H1 (cell line): ENCODE results near the gene GIMAP4. TPM values are rescaled to one million over a fixed set of nuclear protein-coding genes. Genes with fewer than 3 reads are reported as not detected.

Experiments used
- CTCF ChIA-PET: fragments of 300-600 bp; sonication (Branson Sonifier 250); formaldehyde crosslinking; loops from one replicate; lab custom pipeline; 2021; ENCODE audit not compliant: partially characterized antibody; lab: Charles Lee
- POLR2A ChIA-PET: fragments of 300-600 bp; sonication (Branson Sonifier 250); formaldehyde crosslinking; loops from one replicate; lab custom pipeline; 2021; ENCODE audit warnings: inconsistent platforms; ENCODE audit not compliant: partially characterized antibody; lab: Charles Lee
- DNase-seq, 2 experiments: peaks; one replicate each; pipeline versions ENCODE4 v3.0.0 to v3.0.0-alpha.2; 2010 to 2022; ENCODE audit warnings: low spot score in 2 of 2, low read depth in 1 of 2, mixed read lengths in 1 of 2
- FAIRE-seq: peaks from 2 replicates; lab custom pipeline; 2011; peaks lifted over from hg19 to GRCh38; lab: Jason Lieb, UNC
- H2AFZ ChIP-seq: 2 replicates; pipeline ENCODE4 v1.8.1; 2012; ENCODE audit warnings: low read length, inconsistent platforms
- H2AK5ac ChIP-seq: 2 replicates; pipeline ENCODE4 v1.6.1; 2013; ENCODE audit warnings: low read depth, low read length
- H2BK120ac ChIP-seq: replicated peaks from 2 replicates; pipeline ENCODE3; 2013; ENCODE audit warnings: low read depth, low read length, inconsistent platforms
- H2BK12ac ChIP-seq: 2 replicates; pipeline ENCODE4 v1.6.1; 2013; ENCODE audit warnings: low read depth, low read length
- H2BK15ac ChIP-seq: 2 replicates; pipeline ENCODE4 v1.6.1; 2013; ENCODE audit warnings: low read length
- H2BK20ac ChIP-seq: 2 replicates; pipeline ENCODE4 v1.6.1; 2013; ENCODE audit warnings: low read length
- H2BK5ac ChIP-seq: 2 replicates; pipeline ENCODE4 v1.6.1; 2013; ENCODE audit warnings: low read depth, low read length
- H3K14ac ChIP-seq: 2 replicates; pipeline ENCODE4 v1.6.1; 2013; ENCODE audit warnings: inconsistent platforms; ENCODE audit not compliant: insufficient read length
- H3K18ac ChIP-seq: 2 replicates; pipeline ENCODE4 v1.6.1; 2013; ENCODE audit warnings: low read length; ENCODE audit errors: extremely low read depth
- H3K23ac ChIP-seq: 2 replicates; pipeline ENCODE4 v1.6.1; 2013; ENCODE audit warnings: inconsistent platforms; ENCODE audit not compliant: insufficient read length
- H3K23me2 ChIP-seq: 2 replicates; pipeline ENCODE4 v1.6.1; 2013; ENCODE audit warnings: low read depth, low read length
- H3K27ac ChIP-seq: 2 replicates; pipeline ENCODE4 v1.6.1; 2011; ENCODE audit warnings: low read depth, low read length, inconsistent platforms
- H3K27me3 ChIP-seq, 4 experiments: replicated peaks in 1 of 4; 1 replicate in 1 of 4; 2 replicates in 3 of 4; pipeline versions ENCODE4 v1.6.1 to v1.8.1; 2011 to 2013; ENCODE audit warnings: low read length in 3 of 4, mild to moderate bottlenecking in 3 of 4, inconsistent platforms in 2 of 4, mixed read lengths in 2 of 4, moderate library complexity in 1 of 4; ENCODE audit not compliant: control insufficient read depth in 3 of 4, insufficient read depth in 3 of 4; ENCODE audit errors: extremely low read depth in 1 of 4
- H3K36me3 ChIP-seq, 4 experiments: 2 replicates each; pipeline versions ENCODE4 v1.6.1 to v1.8.1; 2011 to 2013; ENCODE audit warnings: mild to moderate bottlenecking in 4 of 4, low read length in 3 of 4, moderate library complexity in 2 of 4, control low read depth in 1 of 4, inconsistent platforms in 1 of 4; ENCODE audit not compliant: insufficient read depth in 4 of 4, control insufficient read depth in 2 of 4
- H3K4ac ChIP-seq: replicated peaks from 2 replicates; pipeline ENCODE3; 2013; ENCODE audit warnings: low read length, low read depth, mixed read lengths, inconsistent platforms; ENCODE audit not compliant: insufficient read length
- H3K4me1 ChIP-seq, 4 experiments: replicated peaks in 1 of 4; 1 replicate in 1 of 4; 2 replicates in 3 of 4; pipeline versions ENCODE4 v1.6.1 to v1.8.1; 2011 to 2013; ENCODE audit warnings: low read length in 3 of 4, inconsistent platforms in 2 of 4, mixed read lengths in 1 of 4; ENCODE audit not compliant: insufficient read depth in 4 of 4, control insufficient read depth in 3 of 4
- H3K4me2 ChIP-seq, 2 experiments: 2 replicates each; pipeline versions ENCODE4 v1.6.1 to v1.8.1; 2011 to 2013; ENCODE audit warnings: low read depth in 2 of 2, low read length in 2 of 2, control low read depth in 1 of 2, inconsistent platforms in 1 of 2, mild to moderate bottlenecking in 1 of 2; ENCODE audit not compliant: insufficient read depth in 1 of 2
- H3K4me3 ChIP-seq, 4 experiments: fragments of 200-600, 300-600 bp in 1 of 4; sonication (generic), shearing (Covaris generic), sonication (Bioruptor Twin) in 1 of 4; 2 replicates each; pipeline versions ENCODE4 v1.5.1 to v1.8.1; 2011 to 2016; ENCODE audit warnings: low read length in 4 of 4, low read depth in 3 of 4, control low read depth in 2 of 4, inconsistent platforms in 2 of 4, mild to moderate bottlenecking in 2 of 4, mixed read lengths in 1 of 4, moderate library complexity in 1 of 4; ENCODE audit not compliant: insufficient read depth in 2 of 4; ENCODE audit errors: extremely low read depth in 1 of 4
- H3K56ac ChIP-seq: replicated peaks from 2 replicates; pipeline ENCODE3; 2013; ENCODE audit warnings: low read depth, mild to moderate bottlenecking, mixed read lengths, low read length, inconsistent platforms; ENCODE audit not compliant: insufficient read length
- H3K79me1 ChIP-seq: 2 replicates; pipeline ENCODE4 v1.6.1; 2013; ENCODE audit warnings: low read depth, low read length, control low read depth
- H3K79me2 ChIP-seq, 2 experiments: 2 replicates each; pipeline versions ENCODE4 v1.6.1 to v1.8.1; 2012 to 2013; ENCODE audit warnings: low read length in 2 of 2, mild to moderate bottlenecking in 2 of 2, inconsistent platforms in 1 of 2; ENCODE audit not compliant: insufficient read depth in 2 of 2, control insufficient read depth in 1 of 2
- H3K9ac ChIP-seq, 4 experiments: replicated peaks in 1 of 4; 1 replicate in 1 of 4; 2 replicates in 3 of 4; pipeline versions ENCODE4 v1.6.1 to v1.8.1; 2011 to 2013; ENCODE audit warnings: low read depth in 3 of 4, low read length in 3 of 4, control low read depth in 2 of 4, mild to moderate bottlenecking in 2 of 4, moderate library complexity in 2 of 4, inconsistent platforms in 1 of 4; ENCODE audit errors: extremely low read depth in 1 of 4
- H3K9me3 ChIP-seq, 2 experiments: 2 replicates each; pipeline versions ENCODE4 v1.6.1 to v1.8.1; 2012 to 2013; ENCODE audit warnings: mild to moderate bottlenecking in 2 of 2, moderate library complexity in 2 of 2, control low read depth in 1 of 2, inconsistent platforms in 1 of 2, low read depth in 1 of 2, low read length in 1 of 2, mixed read lengths in 1 of 2; ENCODE audit not compliant: insufficient read depth in 2 of 2
- H4K20me1 ChIP-seq, 2 experiments: replicated peaks in 1 of 2; 2 replicates each; pipeline versions ENCODE3 to v1.8.1; 2011 to 2013; ENCODE audit warnings: inconsistent platforms in 2 of 2, low read length in 2 of 2, mild to moderate bottlenecking in 1 of 2; ENCODE audit not compliant: insufficient read depth in 2 of 2, control insufficient read depth in 1 of 2
- H4K5ac ChIP-seq: 2 replicates; pipeline ENCODE4 v1.6.1; 2013; ENCODE audit warnings: low read length, low read depth, mixed read lengths, inconsistent platforms; ENCODE audit not compliant: insufficient read length
- H4K8ac ChIP-seq: 2 replicates; pipeline ENCODE4 v1.8.0; 2013; ENCODE audit warnings: mild to moderate bottlenecking, moderate library complexity, low read length, inconsistent platforms; ENCODE audit not compliant: insufficient read depth; ENCODE audit errors: extremely low read depth
- H4K91ac ChIP-seq: replicated peaks from 2 replicates; pipeline ENCODE3; 2013; ENCODE audit warnings: low read length, mixed read lengths, inconsistent platforms; ENCODE audit not compliant: insufficient read length
- CEBPB ChIP-seq: IDR thresholded peaks from 2 replicates; pipeline ENCODE4 v1.6.1; 2012; ENCODE audit warnings: low read depth, low read length
- CHD2 ChIP-seq: IDR thresholded peaks from 2 replicates; pipeline ENCODE4 v1.6.1; 2012; ENCODE audit warnings: low read length, improper control_type of control experiment
- HDAC6 ChIP-seq: IDR thresholded peaks from one replicate; pipeline ENCODE4 v1.7.1; 2012; ENCODE audit warnings: low read depth, mild to moderate bottlenecking, inconsistent platforms, low read length, moderate library complexity
- KDM5A ChIP-seq: fragments of 200-600 bp; IDR thresholded peaks from 2 replicates; pipeline ENCODE4 v1.7.1; 2012; ENCODE audit warnings: mild to moderate bottlenecking, low read length, inconsistent platforms, mixed read lengths
- PHF8 ChIP-seq: fragments of 200-600 bp; sonication (generic); conservative IDR thresholded peaks from 2 replicates; pipeline ENCODE4 v1.7.1; 2012; ENCODE audit warnings: low read depth, mild to moderate bottlenecking, inconsistent platforms, low read length, moderate library complexity
- POLR2AphosphoS5 ChIP-seq: IDR thresholded peaks from 2 replicates; pipeline ENCODE4 v1.6.1; 2011; ENCODE audit warnings: low read depth, low read length
- RAD21 ChIP-seq, 2 experiments: IDR thresholded peaks in 1 of 2; conservative IDR thresholded peaks in 1 of 2; 2 replicates each; pipeline ENCODE4 v1.6.1; 2011; ENCODE audit warnings: low read depth in 2 of 2, low read length in 2 of 2, improper control_type of control experiment in 1 of 2, inconsistent platforms in 1 of 2, mild to moderate bottlenecking in 1 of 2, moderate library complexity in 1 of 2
- RBBP5 ChIP-seq: IDR thresholded peaks from 2 replicates; pipeline ENCODE4 v1.7.1; 2012; ENCODE audit warnings: low read depth, mild to moderate bottlenecking, inconsistent platforms, low read length, moderate library complexity, borderline replicate concordance
- SAP30 ChIP-seq: fragments of 300-600 bp; sonication (generic); IDR thresholded peaks from 2 replicates; pipeline ENCODE4 v1.7.1; 2012; ENCODE audit warnings: low read length, moderate library complexity, mild to moderate bottlenecking, inconsistent platforms; ENCODE audit not compliant: insufficient read depth, insufficient replicate concordance
- SIRT6 ChIP-seq: IDR thresholded peaks from one replicate; pipeline ENCODE4 v1.7.1; 2012; ENCODE audit warnings: low read length, inconsistent platforms
- SIX5 ChIP-seq: IDR thresholded peaks from 2 replicates; pipeline ENCODE4 v1.6.1; 2011; ENCODE audit warnings: mild to moderate bottlenecking, low read depth, low read length
- SP1 ChIP-seq: IDR thresholded peaks from 2 replicates; pipeline ENCODE4 v1.6.1; 2011; ENCODE audit warnings: low read depth, low read length
- TCF12 ChIP-seq: IDR thresholded peaks from 2 replicates; pipeline ENCODE4 v1.6.1; 2011; ENCODE audit warnings: low read depth, mild to moderate bottlenecking, low read length
- WGBS, 2 experiments: shearing (Covaris generic) in 1 of 2; methylation state at CpG; one replicate each; pipeline versions ENCODE4 v1.1.6 to v1.1.7; 2013 to 2015; ENCODE audit warnings: low lambda C conversion rate in 2 of 2, mixed read lengths in 2 of 2, inconsistent platforms in 1 of 2, low coverage in 1 of 2, missing lambda C conversion rate in 1 of 2; ENCODE audit not compliant: insufficient replicate concordance in 2 of 2, insufficient coverage in 1 of 2, insufficient read length in 1 of 2; ENCODE audit errors: extremely low coverage in 1 of 2, missing lambda C conversion rate in 1 of 2; 5-methylcytosine and 5-hydroxymethylcytosine counted together
- polyA plus RNA-seq, 7 experiments: library from polyadenylated mRNA; depleted of rRNA in 3 of 7; stranded (reverse) in 5 of 7; unstranded in 2 of 7; fragments of >200 nt in 5 of 7; fragments of 200-250 nt in 2 of 7; gene quantifications; 1 replicate in 5 of 7; 2 replicates in 1 of 7; 4 replicates in 1 of 7; pipeline versions ENCODE4 v1.2.1 to v1.2.3, GENCODE V29; 2011 to 2013; ENCODE audit warnings: missing spikeins in 2 of 7, mixed read lengths in 2 of 7
- total RNA-seq: library from RNA; stranded (reverse); fragmentation: NEBNext Ultra II Directional; extraction: Animal tissue kit (Norgen Biotek cat#: 25700); gene quantifications from 2 replicates; pipeline ENCODE4 v1.2.1, GENCODE V29; 2021
- TF ChIP-seq, protein P1 (sequence below): IDR thresholded peaks from 2 replicates; pipeline ENCODE4 v1.6.1; 2011; ENCODE audit warnings: low read length, improper control_type of control experiment

Gene GIMAP4
- total and polyA plus RNA-seq, 2 of the 8 experiments (the other 6 are each of a cell fraction or from before 2014, with no cell fraction given) = 0.20 to 0.22 TPM

DNA sequence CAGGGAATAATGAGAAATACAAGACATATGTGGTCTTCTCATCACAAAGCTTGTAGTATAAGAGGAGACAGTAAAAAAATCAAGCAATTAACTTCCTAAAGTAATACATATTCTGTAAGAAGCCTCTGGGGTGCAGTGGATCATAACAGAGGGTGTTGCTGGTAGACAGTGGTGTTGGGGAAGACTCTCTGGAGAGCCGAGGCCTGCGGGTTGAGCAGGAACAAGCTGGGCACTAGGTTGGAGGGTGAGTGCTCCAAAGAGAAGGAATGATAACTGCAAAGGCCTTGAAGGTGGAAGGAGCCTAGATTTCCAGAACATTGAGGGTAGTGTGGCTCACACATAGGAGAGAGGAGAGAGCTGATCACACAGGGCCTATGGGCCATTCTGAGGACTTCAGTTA is 1.5 kb downstream of the GIMAP4 start:
- H3K4me3 ChIP-seq = no peak overlapping the region
- H3K4me2 ChIP-seq = no peak overlapping the region
- no peak overlapping the region for H3K18ac ChIP-seq
- no peaks in the 10 kb centered on the region for H3K79me1 ChIP-seq
- H3K23me2 ChIP-seq = no peaks in the 10 kb centered on the region
- no peak overlapping the region for H3K56ac ChIP-seq
- POLR2A ChIA-PET = interaction anchor here (0.6 kb wide), 1 partner anchor 248 kb away, joined by 3 read pairs; no protein-coding TSS in a partner anchor
- H2BK20ac ChIP-seq = no peak overlapping the region
- H2BK15ac ChIP-seq = no peak overlapping the region
- no peak overlapping the region for H2AK5ac ChIP-seq
- H3K14ac ChIP-seq = no peak overlapping the region
- no peak for FAIRE-seq
- CTCF ChIA-PET = interaction anchor here (1.1 kb wide), 1 partner anchor 285 kb away, joined by 3 read pairs; no protein-coding TSS in a partner anchor
- H2AFZ ChIP-seq = no peak overlapping the region
- H3K4ac ChIP-seq = no peak overlapping the region
- no peak overlapping the region for H4K8ac ChIP-seq
- H4K20me1 ChIP-seq = no peaks in the 10 kb centered on the region
- H3K36me3 ChIP-seq = no peaks in the 10 kb centered on the region
- no peak overlapping the region for H2BK120ac ChIP-seq
- no peak overlapping the region for H3K27ac ChIP-seq
- no peak overlapping the region for H4K5ac ChIP-seq
- H3K9me3 ChIP-seq = no peaks in the 10 kb centered on the region
- H3K27me3 ChIP-seq = no peaks in the 10 kb centered on the region
- WGBS, 2 experiments = 91% methylated on average over 2 of the region's 2 CpGs; no CpG with 5 or more reads in 1 of the 2 experiments
- H2BK5ac ChIP-seq = no peak overlapping the region
- H2BK12ac ChIP-seq = no peak overlapping the region
- H3K4me1 ChIP-seq = peaks cover 2 to 11% (median 7%) of the 10 kb centered on the region in 4 experiments; a peak in 6 of 7 replicates
- no peak for DNase-seq
- no peak overlapping the region for H3K9ac ChIP-seq
- H4K91ac ChIP-seq = no peak overlapping the region
- H3K79me2 ChIP-seq = no peaks in the 10 kb centered on the region
- no peak overlapping the region for H3K23ac ChIP-seq
- TF ChIP-seq SAP30 (no peak), CEBPB (no peak), CHD2 (no peak), SP1 (no peak), SIX5 (no peak), KDM5A (no peak), SIRT6 (no peak), HDAC6 (no peak), POLR2AphosphoS5 (no peak), RAD21 (IDR thresholded peaks at IDR 0.05 in 1 of 2, conservative IDR thresholded peaks at IDR 0.05 in 1 of 2; ENCODE audit: low read depth in 2 of 2, low read length in 2 of 2) (no peak), TCF12 (no peak), PHF8 (no peak), RBBP5 (no peak)
- TF ChIP-seq, protein P1, sequence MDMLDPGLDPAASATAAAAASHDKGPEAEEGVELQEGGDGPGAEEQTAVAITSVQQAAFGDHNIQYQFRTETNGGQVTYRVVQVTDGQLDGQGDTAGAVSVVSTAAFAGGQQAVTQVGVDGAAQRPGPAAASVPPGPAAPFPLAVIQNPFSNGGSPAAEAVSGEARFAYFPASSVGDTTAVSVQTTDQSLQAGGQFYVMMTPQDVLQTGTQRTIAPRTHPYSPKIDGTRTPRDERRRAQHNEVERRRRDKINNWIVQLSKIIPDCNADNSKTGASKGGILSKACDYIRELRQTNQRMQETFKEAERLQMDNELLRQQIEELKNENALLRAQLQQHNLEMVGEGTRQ = no peak
